Iris pigment epithelial cell (primary cell): ENCODE measurements around the gene DYNLT5.
"Not testable (repeated sequence)": the region's sequence is repeated elsewhere in the genome, so short reads cannot be mapped to it uniquely, and the experiment has no call there.

Experiments used
- DNase-seq: peaks from one replicate; pipeline ENCODE4 v3.0.0-alpha.2; 2011; ENCODE audit warnings: low read depth

The DYNLT5 gene

DNA sequence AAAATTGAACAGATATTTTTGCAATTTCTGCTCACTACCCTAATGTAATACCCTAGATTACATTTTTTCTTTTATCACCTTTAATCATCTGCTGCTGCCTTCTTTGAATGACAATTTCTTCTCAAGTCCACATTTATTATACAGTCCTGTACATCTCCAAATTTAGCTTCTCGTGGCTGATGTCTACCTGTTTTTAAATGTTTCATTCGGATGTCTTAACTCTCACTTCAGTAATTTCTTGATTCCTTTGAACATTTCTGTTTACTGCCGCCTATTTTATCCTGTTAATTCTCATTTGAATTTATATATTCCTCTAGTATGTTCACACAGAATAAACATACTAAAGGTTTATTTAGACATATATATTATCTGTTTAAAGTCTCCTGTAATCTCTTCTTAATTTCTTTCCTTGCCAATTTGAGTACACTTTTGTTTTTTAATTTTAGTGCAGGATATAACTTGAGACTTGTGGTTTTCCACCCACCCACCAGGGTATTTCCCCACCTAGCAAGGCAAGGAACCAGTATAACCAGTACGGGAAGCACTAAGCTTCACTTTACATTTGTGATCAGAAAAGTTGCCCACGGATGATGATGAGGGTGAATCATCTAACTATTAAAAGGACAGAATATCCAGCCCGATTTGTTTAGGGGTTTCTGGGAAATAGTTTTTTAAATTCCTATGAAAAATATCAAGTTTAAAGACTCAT is 36.1 kb downstream of the DYNLT5 start:
- no peak for DNase-seq

DNA sequence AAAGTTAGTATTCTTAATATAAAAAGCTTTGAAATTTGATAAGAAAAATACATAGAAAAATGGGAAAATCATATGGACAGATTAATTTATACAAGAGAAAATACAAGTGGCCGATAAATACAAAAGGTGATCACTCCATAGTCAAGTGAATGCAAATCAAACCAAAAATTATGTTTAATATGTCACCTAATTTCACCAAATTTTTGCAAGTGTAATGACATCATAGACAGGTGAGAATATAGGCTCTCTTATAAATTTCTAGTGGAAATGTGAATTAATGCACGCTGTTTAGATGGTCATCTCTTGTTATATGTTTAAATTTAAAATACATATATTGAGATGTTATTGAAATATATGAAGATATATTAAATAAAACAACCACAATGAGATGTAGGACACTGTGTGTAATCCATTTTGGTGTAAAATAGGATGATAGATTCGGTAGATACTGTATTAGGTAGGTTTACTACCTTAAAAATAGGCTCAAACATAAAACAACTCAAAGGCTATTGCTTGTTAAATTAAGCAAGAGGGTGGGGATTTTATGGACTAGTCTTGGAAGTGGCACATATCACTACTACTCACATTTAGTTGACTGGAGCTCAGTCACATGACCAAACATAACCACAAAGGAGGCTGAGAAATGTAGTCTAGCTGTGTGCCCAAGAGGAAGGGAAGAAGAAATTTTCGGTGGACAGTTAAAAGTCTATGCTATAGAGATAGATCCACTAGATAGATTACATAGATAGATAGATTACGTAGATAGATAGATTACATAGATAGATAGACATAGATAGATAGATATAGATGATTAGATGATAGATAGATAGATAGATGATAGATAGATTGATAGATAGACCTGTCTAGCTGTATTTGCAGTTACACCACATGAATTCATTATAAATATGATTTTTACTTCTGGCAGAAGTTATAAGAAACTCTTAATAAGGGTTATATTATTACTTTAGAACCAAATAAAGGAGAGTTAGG is 39.7 kb downstream of the DYNLT5 start:
- no peak for DNase-seq

DNA sequence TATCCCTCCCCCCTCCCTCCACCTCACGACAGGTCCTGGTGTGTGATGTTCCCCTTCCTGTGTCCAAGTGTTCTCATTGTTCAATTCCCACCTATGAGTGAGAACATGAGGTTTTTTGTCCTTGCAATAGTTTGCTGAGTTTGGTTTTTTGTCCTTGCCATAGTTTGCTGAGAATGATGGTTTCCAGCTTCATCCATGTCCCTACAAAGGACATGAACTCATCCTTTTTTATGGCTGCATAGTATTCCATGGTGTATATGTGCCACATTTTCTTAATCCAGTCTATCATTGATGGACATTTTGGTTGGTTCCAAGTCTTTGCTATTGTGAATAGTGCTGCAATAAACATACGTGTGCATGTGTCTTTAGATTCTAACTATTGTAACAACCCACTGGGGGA is 43.6 kb downstream of the DYNLT5 start:
- DNase-seq, result not testable (repeated sequence)

DNA sequence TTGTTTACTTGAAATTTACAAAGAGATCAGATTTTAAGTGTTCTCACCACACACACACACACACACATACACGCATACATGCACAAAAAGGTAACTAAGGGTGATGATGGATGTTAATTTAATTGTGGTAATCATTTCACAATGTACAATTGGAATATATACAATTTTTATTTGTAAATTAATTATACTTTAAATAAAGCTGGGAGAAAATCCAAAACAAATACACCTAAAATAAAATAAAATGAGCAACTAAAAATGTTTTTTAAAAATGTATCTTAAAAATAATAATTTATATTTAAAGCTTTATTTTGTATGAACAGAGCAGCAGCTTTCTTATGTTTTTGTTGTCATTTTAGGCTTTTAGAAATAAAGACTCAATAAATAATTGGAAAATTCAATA is 57.0 kb downstream of the DYNLT5 start:
- DNase-seq, result no peak

DNA sequence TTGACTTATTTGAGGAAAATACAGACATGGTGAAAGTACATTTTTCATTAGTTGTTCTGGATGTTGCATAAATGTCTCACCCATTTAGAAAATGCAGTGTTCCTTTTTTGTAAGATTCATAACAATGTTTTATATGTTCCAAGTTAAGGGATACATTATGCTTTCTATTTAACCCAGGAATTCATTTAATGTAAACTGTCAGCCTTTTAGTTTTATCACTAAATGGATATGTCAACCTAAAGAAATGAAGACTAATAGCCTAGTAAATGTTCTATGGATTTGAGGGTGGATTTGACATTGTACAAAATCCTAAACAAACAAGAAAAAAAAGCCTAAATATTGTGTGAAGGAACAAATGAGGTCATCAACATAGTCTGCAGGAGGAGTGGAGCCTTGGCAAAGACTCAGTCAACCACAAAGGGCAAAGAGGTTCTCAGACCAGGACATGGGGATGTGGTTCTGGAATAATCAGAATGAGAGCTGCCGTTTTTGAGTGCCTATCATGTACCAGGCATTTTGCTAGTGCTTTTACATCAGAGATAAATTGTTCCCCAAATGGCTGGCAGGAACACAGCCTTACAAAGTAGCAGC is 57.6 kb downstream of the DYNLT5 start:
- DNase-seq, result peak; percentile 80

DNA sequence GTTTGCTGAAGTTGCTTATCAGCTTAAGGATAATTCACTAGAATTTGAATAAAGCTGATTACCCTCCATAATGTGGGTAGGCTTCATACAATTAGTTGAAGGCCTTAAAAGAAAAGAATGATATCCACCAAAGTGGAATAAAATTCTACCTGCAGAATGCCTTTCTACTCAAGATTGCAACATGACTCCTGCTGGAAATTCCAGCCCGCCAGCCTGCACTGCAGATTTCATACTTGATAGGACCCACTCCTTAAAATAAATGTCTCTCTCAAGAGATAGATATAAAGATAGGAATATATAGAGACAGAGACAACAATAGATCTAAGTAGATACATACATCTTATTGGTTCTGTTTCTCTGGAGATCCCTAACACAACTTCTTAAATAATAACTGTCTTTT is 72.5 kb downstream of the DYNLT5 start:
- no peak for DNase-seq
